GM19238 (cell line): ENCODE data around the gene MAN1C1.
"Not testable (repeated sequence)": the region's sequence is repeated elsewhere in the genome, so short reads cannot be mapped to it uniquely, and the experiment has no call there.

Experiments used
- DNase-seq: peaks from one replicate; pipeline ENCODE4 v3.0.0; 2011; ENCODE audit warnings: low spot score; ENCODE audit not compliant: insufficient read length

MAN1C1 gene

GRCh38 chr1:25583519-25584370 lies 32.8 kb upstream of the MAN1C1 start:
- DNase-seq = no peak

GRCh38 chr1:25586181-25586588 lies 30.4 kb upstream of the MAN1C1 start:
- DNase-seq = no peak

DNA sequence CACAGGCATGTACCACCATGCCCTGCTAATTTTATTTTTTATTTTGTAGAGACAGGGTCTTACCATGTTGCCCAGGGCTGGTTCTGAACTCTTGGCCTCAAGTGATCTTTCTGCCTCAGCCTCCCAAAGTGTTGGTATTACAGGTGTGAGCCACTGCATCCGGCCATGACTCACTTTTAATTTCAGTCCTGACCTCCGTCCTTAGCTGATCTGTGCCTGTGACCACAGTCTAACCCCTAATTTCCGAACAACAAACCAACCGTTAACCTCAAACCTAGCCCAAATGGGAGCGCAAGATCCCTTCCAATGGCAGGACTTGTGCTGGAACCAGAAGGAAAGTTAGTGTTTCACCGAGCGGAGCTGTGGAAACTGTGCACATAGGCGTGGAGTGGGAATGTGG lies 29.3 kb upstream of the MAN1C1 start:
- DNase-seq = no peak

DNA sequence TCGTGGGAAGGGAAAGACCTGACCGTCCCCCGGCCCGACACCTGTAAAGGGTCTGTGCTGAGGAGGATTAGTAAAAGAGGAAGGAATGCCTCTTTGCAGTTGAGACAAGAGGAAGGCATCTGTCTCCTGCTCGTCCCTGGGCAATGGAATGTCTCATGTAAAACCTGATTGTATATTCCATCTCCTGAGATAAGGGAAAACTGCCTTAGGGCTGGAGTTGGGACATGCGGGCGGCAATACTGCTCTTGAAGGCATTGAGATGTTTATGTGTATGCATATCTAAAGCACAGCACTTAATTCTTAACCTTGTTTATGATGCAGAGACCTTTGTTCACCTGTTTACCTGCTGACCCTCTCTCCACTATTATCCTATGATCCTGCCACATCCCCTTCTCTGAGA lies 28.4 kb upstream of the MAN1C1 start:
- not testable (repeated sequence) for DNase-seq

- not testable (repeated sequence) for DNase-seq
These were observed 27.8 kb upstream of the MAN1C1 start for GRCh38 chr1:25588786-25589185.

- no peak for DNase-seq
These were observed 26.3 kb upstream of the MAN1C1 start for GRCh38 chr1:25590096-25590824.

GRCh38 chr1:25593861-25594260 lies 22.7 kb upstream of the MAN1C1 start:
- no peak for DNase-seq

GRCh38 chr1:25594971-25595370 lies 21.6 kb upstream of the MAN1C1 start:
- DNase-seq = no peak

- DNase-seq = not testable (repeated sequence)
These were observed 19.9 kb upstream of the MAN1C1 start for GRCh38 chr1:25596641-25597040.

- no peak for DNase-seq
These were observed 17.7 kb upstream of the MAN1C1 start for GRCh38 chr1:25598879-25599278.

- peak; percentile 34 for DNase-seq
These were observed 16.5 kb upstream of the MAN1C1 start for GRCh38 chr1:25599969-25600610.

GRCh38 chr1:25600971-25601699 lies 15.5 kb upstream of the MAN1C1 start:
- not testable (repeated sequence) for DNase-seq

DNA sequence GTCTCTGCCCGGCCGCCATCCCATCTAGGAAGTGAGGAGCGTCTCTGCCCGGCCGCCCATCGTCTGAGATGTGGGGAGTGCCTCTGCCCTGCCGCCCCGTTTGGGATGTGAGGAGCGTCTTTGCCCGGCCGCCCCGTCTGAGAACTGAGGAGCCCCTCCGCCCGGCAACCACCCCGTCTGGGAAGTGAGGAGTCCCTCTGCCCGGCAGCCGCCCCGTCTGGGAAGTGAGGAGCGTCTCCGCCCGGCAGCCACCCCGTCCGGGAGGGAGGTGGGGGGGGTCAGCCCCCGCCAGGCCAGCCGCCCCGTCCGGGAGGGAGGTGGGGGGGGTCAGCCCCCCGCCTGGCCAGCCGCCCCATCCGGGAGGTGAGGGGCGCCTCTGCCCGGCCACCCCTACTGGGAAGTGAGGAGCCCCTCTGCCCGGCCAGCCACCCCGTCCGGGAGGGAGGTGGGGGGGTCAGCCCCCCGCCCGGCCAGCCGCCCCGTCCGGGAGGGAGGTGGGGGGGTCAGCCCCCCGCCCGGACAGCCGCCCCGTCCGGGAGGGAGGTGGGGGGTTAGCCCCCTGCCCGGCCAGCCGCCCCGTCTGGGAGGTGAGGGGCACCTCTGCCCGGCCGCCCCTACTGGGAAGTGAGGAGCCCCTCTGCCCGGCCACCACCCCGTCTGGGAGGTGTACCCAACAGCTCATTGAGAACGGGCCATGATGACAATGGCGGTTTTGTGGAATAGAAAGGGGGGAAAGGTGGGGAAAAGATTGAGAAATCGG lies 12.6 kb upstream of the MAN1C1 start:
- DNase-seq = not testable (repeated sequence)

DNA sequence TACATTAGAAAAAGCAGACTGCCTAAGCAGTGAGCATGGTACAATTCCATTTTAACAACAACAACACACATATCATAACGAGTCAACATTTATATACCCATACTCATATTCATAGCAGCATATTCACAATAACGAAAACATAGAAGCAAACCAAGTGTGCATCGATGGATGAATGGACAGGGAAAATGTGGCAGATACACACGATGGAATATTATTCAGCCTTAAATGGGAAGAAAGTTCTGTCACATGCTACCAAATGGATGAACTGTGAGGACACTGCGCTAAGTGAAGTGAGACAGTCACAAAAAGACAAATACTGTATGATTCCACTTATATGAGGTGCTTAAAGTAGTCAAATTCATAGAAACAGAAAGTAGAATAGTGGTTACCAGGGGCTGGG lies 9.5 kb upstream of the MAN1C1 start:
- no peak for DNase-seq

DNA sequence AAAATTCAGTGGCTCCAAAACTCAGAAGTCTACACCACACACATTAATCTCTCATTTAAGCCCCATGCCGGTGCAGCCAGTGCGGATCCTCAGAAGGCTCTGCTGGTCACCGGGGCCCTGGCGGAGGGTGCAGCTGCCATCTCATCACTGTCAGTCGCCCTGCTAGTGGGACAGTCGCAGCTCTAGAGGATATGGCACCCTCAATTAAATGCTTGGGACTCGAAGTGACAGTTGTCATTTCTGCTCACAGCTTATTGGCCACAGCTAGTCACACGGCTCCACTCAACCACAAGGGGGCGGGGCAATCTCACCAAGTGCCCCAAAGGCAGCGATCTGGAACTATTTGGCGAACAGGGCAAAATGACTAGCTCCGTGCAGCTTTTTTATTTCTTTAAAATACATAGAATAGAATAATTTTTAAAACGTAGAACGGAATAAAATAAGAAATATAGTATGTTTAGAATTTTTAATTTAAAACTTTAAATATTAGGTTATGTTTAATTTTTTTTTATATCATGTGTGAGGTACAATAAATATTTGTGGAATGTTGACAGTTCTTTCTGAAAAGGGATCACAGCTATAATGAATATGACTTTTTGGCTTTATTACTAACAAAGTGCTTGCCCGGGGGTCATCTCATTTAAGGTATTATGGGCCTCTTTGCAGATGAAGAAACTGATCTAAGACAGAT lies 8.0 kb upstream of the MAN1C1 start:
- DNase-seq = peak; percentile 76

DNA sequence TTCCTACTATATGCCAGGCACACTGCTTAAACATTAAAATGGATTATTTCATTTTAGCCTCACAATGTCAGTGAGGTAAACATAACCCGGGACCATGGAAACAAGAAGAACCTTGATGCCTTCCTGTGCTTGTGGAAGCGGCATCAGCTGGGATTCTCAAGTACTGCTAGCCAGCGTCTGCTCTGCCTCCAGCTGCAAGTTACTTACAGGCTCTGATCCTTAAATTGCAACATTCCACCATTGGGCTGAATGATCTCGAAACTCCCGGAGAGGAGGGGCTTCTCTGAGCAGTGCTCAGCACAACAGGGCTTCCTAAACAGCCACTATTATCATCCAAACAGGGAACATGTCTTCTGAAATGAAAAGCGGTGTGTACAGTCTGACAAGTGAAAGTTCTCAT lies 6.7 kb upstream of the MAN1C1 start:
- DNase-seq = no peak

DNA sequence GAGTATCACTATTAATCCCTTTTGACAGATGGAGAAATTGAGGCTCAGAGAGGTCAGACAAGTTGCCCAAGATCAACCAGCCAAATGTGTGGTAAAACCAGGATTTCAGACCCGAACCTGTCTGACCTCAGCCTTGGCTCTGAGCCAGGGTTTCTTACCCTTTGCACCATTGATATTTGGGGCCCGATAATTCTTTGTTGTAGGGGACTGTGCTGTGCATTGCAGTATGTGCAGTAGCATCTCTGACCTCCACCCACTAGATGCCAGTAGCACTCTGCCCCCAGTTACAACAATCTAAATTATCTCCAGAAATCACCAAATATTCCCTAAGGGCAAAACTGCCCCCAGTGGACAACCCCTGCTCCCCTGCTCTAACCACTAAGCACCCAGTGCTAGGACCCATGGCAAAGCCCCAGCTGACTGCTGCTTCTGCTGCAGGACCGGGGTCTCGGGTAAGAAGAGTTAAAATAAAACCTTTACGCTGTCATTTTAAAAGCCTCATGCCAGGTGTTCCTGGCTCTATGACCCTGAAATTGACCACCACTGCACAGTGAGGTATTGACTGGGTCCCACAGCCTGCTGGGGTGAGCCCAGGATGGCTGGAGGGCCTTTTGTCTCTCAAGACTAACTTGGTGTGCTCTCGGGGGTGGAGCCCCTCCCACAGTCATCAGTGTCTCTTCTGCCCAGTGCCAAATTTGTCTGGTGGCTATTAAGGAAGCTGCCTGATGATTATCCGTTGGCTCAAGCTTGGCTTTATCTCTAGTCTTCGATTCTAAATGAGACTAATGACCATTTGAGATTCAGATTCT lies 5.6 kb upstream of the MAN1C1 start:
- DNase-seq = no peak

DNA sequence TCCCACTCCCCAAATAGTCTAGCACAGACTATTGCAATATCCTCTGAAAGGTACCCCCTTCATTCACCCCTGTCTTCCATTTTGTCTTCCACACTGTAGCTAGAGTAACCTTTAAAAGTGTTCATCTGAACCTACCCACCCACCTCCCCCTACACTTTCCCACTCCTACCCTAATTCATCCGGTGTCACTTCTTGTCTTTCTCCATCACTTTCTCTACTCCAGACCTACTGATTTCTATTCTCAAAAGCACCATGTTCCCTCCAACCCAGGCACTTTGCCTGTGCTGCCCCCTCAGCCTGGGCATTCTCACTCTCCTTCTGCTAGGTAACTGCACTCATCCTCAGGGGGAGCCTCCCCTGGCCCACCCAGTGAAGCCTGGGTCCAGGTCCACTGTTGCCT lies 4.7 kb upstream of the MAN1C1 start:
- no peak for DNase-seq

GRCh38 chr1:25612421-25612820 lies 4.2 kb upstream of the MAN1C1 start:
- no peak for DNase-seq
